ENCODE results near the gene NUP62. TPM values are rescaled to one million over a fixed set of nuclear protein-coding genes. Genes with fewer than 3 reads are reported as not detected.

NUP62 gene
- total RNA-seq, 1 experiment from 2014 or later = 85.2 TPM

GRCh38 chr19:49866933-49867782, 62.1 kb downstream of the NUP62 start, which contains the start of gene PNKP:
Gene PNKP, minus strand, starts transcription at chr19:49867576. Its CDS starts 372 bp downstream, at chr19:49867204.
- peaks cover 30 to 61% of the 10 kb centered on the region in 2 experiments; a peak in 3 of 4 replicates for H3K4me1 ChIP-seq (ENCODE audit: control insufficient read depth in 1 of 2, insufficient read depth in 2 of 2, low read length in 2 of 2)
- no peak within 1 kb of the TSS for H2AFZ ChIP-seq (ENCODE audit: low read depth, low read length, poor library complexity, severe bottlenecking)
- ATAC-seq (peak; percentile 54), DNase-seq (ENCODE audit: low read depth, low spot score) (peak; percentile 82)
- H3K36me3 ChIP-seq (ENCODE audit: control insufficient read depth in 1 of 2, insufficient read depth in 2 of 2, low read length in 2 of 2) = peaks cover 6 to 30% of the 10 kb centered on the region in 2 experiments; a peak in 3 of 4 replicates
- TF ChIP-seq RAD21 (IDR thresholded peaks at IDR 0.05; ENCODE audit: low read depth) = no peak
- no peak for TF ChIP-seq ZNF274 (IDR thresholded peaks at IDR 0.05; ENCODE audit: low read depth, low read length)
- TF ChIP-seq POLR2A (IDR thresholded peaks at IDR 0.05; ENCODE audit: borderline replicate concordance, extremely low read depth, insufficient read depth, insufficient read length) = no peak
- TF ChIP-seq MAX (IDR thresholded peaks at IDR 0.05) = peak; percentile 90
- TF ChIP-seq CBX3 (IDR thresholded peaks at IDR 0.05; ENCODE audit: low read depth) = no peak
- no peak for TF ChIP-seq FOSL1 (IDR thresholded peaks at IDR 0.05; ENCODE audit: low read depth)
- TF ChIP-seq YY1 (IDR thresholded peaks at IDR 0.05; ENCODE audit: extremely low read depth, insufficient replicate concordance, low read depth, low read length) = no peak
- peak; percentile 62; the same call in 1 of the 2 replicates for TF ChIP-seq ZFX (IDR thresholded peaks at IDR 0.05)
- TF ChIP-seq EGR1 (IDR thresholded peaks at IDR 0.05; ENCODE audit: low read depth) = no peak
- TF ChIP-seq SIN3A (IDR thresholded peaks at IDR 0.05; ENCODE audit: low read depth) = peak; percentile 88
- no peak; the same call in 1 of the 2 replicates for TF ChIP-seq ELF1 (IDR thresholded peaks at IDR 0.05; ENCODE audit: borderline replicate concordance, low read depth)
- peak; percentile 42 for TF ChIP-seq TCF7L2 (IDR thresholded peaks at IDR 0.05; ENCODE audit: borderline replicate concordance, extremely low read depth, insufficient read depth, insufficient read length)
- no peak for TF ChIP-seq CTCF (IDR thresholded peaks at IDR 0.05 in 2 of 3, conservative IDR thresholded peaks at IDR 0.05 in 1 of 3; ENCODE audit: borderline replicate concordance in 1 of 3, insufficient read depth in 1 of 3, low read depth in 2 of 3, low read length in 2 of 3)
- no peak for TF ChIP-seq JUND (IDR thresholded peaks at IDR 0.05)
- TF ChIP-seq SP1 (IDR thresholded peaks at IDR 0.05; ENCODE audit: low read depth) = peak; percentile 73
- TF ChIP-seq POLR2AphosphoS5 (IDR thresholded peaks at IDR 0.05; ENCODE audit: low read depth, low read length) = peak; percentile 57
- TF ChIP-seq CEBPB (IDR thresholded peaks at IDR 0.05; ENCODE audit: low read depth) = no peak
- no peak for TF ChIP-seq EZH2 (IDR thresholded peaks at IDR 0.05)
- TF ChIP-seq EZH2phosphoT487 (IDR thresholded peaks at IDR 0.05; ENCODE audit: borderline replicate concordance) = no peak
- no peak for TF ChIP-seq ATF3 (IDR thresholded peaks at IDR 0.05)
- RAD21 ChIA-PET (ENCODE audit: low non-redundant PET in 1 of 2, low total read pairs in 2 of 2, uncharacterized antibody in 2 of 2, unreplicated experiment in 2 of 2) = no interaction called here
- H3K9me3 ChIP-seq (ENCODE audit: control insufficient read depth in 1 of 2, insufficient read depth in 1 of 2, low read depth in 1 of 2, low read length in 2 of 2) = no peaks in the 10 kb centered on the region
- POLR2A ChIA-PET = interaction anchor here (1.0 to 1.4 kb wide), 3 partner anchors 9 to 19 kb away, joined by 3 to 5 read pairs (median 5); partner anchors contain the start of genes AKT1S1 and TBC1D17
- peak within 1 kb of the TSS; percentile 95 for H3K4me2 ChIP-seq (ENCODE audit: low read length)
- H4K20me1 ChIP-seq (ENCODE audit: insufficient read depth) = peaks cover 5% of the 10 kb centered on the region; the same call in 1 of the 2 replicates
- BruUV-seq (replicated peaks) = no TSS peak
- H3K9ac ChIP-seq (ENCODE audit: low read length) = peak within 1 kb of the TSS; percentile 87
- CTCF ChIA-PET = interaction anchor here (0.6 kb wide), 1 partner anchor 116 kb away, joined by 3 read pairs; no protein-coding TSS in a partner anchor
- peak within 1 kb of the TSS; percentile 91 for H3K27ac ChIP-seq (ENCODE audit: low read depth, low read length)
- H3K9me2 ChIP-seq (ENCODE audit: insufficient read depth) = no peaks in the 10 kb centered on the region
- peaks cover 45% of the 10 kb centered on the region for H3K79me2 ChIP-seq (ENCODE audit: insufficient read depth, low read length)
- H3K27me3 ChIP-seq (ENCODE audit: insufficient read depth, low read length) = no peaks in the 10 kb centered on the region
- intact Hi-C loops (cut with micrococcal nuclease) = loop anchor here (5.0 kb wide), 1 partner anchor 100 kb away; the partner anchor contains the start of gene AP2A1
- peak within 1 kb of the TSS; percentile 57 to 83 for H3K4me3 ChIP-seq (replicated peaks in 1 of 2; ENCODE audit: low read depth in 1 of 2, low read length in 2 of 2)
